Hippocampal formation (tissue), 2 donors: ENCODE measurements around the gene DQX1.

Source experiments
- DNase-seq, 2 donors: peaks; one replicate each; lab custom pipeline; 2025; lab: John Stamatoyannopoulos, UW

Gene DQX1

GRCh38 chr2:74511104-74511989 lies 14.7 kb downstream of the DQX1 start:
- DNase-seq = no peak

GRCh38 chr2:74510272-74510671 lies 15.8 kb downstream of the DQX1 start:
- DNase-seq = no peak

GRCh38 chr2:74507926-74508520 lies 18.0 kb downstream of the DQX1 start:
- DNase-seq = no peak

GRCh38 chr2:74507145-74507925 lies 18.7 kb downstream of the DQX1 start, which contains the start of gene PCGF1:
TSS of gene PCGF1 (minus strand) at chr2:74507695. CDS start at chr2:74507668, 27 bp downstream.
- DNase-seq = peak; percentile 89 to 98

DNA sequence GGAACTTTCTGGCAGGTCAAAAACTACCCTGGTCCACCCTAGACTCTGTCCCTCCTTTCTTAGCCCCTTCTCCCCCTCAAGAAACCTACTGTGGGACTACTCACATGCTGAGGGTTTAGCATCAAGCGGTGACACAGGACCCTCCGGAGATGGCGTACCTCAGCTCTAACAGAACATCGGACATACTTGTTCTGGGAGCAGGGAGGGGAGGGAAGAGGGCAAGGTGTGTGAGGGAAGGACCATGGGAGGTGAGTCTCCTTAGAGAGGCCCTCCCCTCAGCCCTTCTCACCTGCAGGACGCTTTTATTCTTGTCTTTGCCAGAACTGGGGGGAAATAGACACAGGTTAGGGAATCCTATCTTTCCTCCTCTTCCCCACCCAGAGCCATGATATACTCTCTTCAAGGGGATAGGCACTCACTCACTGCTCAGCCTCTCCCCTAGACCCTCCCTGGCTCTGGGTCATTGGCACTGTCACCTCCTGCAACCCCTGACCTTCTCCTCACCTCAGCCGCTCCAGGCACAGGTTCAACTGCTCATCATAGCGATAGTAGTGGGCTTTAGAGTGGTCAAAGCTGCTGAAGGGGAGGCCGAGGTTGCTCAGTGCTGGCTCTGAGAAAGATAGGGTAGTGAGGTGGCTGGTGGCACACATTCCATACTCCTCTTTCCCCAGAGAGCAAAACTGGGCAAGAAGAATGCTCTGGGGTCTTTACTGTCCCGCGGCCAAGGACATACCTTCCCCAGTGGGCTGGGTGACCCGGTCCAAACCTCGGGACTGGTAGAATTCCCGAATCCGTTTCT lies 20.4 kb downstream of the DQX1 start:
- DNase-seq = no peak

DNA sequence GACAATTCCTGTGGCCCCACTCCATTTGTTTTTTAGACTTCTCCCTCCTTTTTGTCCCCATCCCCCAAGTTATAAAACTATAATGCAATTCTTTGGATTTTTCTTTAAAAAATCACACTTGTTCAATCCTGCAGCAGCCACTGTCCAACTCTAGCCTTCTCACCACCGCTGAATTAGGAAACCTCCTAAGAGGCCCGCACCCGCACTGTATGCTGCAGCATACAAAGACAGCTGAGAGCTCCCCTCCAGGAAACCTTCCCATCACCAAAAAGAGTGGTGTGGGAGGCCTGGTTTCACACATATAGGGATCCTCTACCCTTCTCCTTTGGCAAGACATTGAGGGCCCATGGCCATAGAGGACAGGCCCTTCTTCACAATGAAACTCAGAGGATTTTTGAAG lies 21.4 kb downstream of the DQX1 start:
- no peak for DNase-seq

DNA sequence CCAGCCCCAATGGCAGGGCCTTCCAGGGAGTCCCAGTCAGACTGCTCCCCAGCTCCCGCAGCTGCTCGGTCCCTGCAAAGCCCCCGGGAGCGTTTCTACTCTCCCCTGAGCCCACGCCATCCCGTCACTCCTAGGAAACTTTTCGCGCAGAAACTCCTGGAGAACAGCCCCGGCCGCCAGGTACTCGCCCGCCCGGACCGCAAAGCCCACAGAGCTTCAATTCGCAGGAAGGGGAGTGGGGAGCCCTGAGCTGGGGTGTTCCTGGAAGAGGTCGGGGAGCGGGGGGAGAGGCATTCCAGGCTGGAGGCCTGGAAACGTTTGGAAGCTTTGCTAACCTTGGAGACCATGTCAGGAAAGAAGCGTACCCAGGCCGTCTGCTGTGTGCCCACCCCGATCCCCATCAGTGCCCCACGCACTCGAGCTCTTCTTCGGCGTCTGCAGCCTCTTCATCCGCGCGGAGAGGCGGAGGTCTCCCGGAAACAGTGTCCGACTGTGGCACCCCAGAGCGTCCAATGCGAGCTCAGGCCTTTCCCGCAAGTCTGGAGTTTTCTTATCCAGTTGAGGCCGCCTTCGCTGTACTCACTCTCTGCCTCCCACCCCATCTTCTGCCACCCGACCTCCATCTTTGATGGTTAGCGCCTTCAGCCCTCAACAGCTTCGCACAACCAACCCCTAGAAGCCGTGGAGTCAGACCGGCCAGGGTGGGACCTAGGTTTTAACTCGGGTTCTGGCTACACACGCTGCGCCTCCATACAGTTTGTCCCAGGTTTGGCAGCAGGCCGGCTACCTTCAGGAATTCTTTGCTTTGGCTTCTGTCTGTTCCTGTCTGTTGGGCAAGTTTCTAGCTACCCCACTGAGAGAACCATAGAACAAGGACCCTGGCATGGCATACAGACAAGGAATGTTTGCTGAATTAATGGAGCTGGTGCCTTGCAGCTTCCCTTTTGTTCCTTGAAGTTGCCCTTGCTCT lies 22.2 kb downstream of the DQX1 start:
- DNase-seq = no peak

DNA sequence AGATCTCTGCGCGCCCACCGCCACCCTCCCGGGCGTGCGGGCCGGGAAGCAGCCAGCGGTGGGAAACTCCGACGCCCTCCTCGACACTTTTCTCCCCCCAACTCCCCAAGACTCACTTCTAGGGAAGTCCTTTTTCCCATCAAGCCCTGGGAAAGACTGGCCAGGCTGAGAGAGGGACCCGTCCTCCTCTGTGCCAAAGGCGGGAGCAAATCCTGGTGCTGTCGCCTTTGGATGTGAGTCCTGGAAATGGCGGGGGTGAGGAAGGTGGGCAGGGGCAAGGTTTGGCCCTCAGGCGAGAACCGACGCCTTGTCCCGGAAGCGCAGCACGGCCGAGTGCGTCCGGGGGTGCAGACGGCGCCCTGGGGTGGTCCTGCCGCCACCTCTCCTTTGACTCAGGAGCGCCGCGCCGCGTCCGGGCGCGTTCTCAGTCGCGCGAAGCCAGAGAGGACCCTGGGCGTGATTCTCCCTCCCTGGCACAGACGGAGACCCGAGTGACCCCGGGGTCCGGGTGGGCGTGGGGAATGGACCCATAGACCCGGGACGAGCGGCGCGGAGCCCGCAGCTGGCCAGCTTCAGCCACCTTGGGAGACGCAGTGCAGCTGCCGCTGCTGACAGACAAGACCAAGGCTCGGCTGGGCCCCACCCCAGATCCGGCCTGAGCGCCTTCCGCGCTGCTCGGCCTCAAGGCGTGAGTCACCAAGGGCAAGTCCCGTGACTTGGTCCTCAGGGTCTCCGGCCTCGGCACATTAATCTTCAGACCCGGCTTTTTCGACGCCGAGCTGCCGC lies 23.1 kb downstream of the DQX1 start:
- no peak for DNase-seq

DNA sequence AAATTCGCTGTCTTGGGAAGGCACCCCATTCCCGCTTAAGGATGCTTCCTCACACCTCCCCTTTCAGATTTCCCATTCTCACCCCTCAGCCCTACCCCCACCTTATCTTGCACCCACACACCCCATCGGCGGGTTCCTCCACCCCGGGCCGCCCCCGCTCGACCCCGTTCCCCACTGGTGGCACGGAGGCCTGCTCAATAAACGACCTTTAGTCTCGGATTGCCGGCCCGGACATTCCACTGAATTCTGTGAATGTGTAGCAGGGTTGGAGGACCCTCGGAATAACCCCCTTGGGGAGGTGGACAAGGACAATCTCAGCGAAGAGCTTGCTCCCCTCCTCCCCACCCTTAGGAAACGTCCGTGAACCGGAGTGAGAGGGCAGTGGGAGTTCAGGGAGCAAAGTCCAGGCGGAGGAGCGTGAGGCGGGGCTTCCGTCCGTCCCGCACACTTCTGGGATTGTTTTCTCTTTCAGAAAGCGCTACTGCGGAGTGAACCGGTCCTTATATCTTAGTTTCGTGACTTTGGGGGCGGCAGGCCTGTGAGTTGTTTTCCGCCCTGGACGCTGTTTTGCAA lies 23.8 kb downstream of the DQX1 start:
- no peak for DNase-seq

GRCh38 chr2:74501335-74502071 lies 24.5 kb downstream of the DQX1 start:
- no peak for DNase-seq

DNA sequence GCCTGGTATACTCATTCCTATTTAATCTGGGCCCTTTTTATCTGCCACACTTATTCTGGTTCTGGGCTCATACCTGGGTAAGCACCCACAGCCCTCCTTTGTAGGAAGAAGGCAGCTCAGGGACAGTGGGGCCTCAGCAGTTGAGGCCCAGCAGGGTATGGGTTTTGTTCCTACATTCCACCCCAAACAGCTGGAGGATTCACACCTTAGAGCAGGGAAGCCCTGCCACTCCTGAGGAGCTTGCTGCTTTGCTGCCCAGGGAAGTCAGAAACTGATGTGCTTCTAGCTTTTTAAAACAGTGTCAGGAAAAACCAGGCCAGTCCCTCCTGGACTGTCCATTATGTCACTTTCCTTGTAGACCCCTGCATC lies 25.5 kb downstream of the DQX1 start:
- DNase-seq = no peak

DNA sequence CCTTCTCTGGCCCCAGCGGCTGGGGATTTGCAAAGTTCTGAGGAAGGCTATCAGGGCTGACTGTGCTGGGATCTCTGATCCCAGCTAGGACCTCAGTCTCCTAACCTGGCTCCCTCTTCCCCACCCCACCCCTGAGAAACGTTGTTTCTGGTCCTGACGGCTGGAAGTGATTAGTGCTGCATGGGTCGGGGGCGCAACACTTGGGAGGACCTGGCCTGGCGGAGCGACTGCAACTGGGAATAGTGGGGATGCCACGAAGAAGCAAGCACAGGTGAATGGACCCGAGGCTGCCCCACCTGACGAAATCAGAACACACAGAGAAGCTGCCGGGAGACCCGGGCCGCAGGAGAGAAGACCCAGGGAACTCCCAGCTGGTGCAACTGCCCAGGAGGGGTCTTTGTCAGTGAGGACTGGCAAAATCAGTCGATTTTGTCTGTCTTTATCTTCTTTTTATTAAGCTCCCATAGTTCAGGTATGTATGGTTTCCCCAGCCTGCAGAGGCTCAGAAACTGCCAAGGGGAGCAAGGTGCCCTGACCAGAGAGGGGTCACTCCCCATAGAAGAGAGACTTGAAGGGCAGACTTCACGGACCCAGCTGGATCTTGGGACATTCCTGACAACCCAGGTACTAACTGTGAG lies 26.0 kb downstream of the DQX1 start:
- DNase-seq = no peak

GRCh38 chr2:74499267-74499939 lies 26.6 kb downstream of the DQX1 start, which contains the start of gene LBX2:
TSS of gene LBX2 (minus strand) at chr2:74499603. CDS start at chr2:74499537, 66 bp downstream.
- no peak for DNase-seq

- DNase-seq = no peak
Measured at GRCh38 chr2:74498500-74499266, 27.3 kb downstream of the DQX1 start.

DNA sequence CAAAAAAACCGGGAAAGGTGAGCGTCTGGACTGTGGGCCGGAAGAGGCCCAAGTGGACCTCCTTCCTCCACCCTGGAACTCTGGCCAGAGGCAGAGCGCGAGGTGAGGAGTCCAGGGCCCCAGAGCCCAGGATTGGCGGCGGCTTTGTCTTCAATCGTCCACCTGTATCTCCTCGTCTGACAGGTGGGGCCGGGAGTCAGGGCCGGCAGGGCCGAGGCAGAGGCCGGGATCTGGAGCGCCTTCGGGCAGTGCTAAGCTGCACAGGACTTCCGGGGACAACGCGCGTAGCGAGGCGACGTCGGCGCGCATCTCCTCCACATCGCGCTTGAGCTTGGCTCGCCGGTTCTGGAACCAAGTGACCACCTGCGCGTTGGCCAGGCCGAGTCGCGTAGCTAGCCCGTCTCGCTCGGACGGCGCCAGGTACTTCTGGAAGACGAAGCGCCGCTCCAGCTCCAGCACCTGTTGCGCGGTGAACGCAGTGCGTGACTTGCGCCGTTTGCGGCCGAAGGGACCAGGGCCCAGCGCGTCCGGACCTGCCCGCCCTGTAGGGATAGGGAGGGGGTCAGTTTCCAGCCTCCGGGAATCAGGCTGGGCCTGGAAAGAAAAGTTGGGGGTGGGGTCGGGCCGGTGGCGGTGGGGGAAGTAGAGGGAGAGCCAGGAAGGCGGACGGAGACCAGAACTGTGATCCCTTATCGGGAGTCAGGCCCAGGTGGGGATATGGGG lies 28.1 kb downstream of the DQX1 start:
- no peak for DNase-seq
